D341Med (cell line): ENCODE measurements around the gene FAM162B.
"Not testable (repeated sequence)": the region's sequence is repeated elsewhere in the genome, so short reads cannot be mapped to it uniquely, and the experiment has no call there.

Source experiments
- DNase-seq: peaks from one replicate; pipeline ENCODE4 v3.0.0; 2012; ENCODE audit warnings: low spot score

The FAM162B gene

DNA sequence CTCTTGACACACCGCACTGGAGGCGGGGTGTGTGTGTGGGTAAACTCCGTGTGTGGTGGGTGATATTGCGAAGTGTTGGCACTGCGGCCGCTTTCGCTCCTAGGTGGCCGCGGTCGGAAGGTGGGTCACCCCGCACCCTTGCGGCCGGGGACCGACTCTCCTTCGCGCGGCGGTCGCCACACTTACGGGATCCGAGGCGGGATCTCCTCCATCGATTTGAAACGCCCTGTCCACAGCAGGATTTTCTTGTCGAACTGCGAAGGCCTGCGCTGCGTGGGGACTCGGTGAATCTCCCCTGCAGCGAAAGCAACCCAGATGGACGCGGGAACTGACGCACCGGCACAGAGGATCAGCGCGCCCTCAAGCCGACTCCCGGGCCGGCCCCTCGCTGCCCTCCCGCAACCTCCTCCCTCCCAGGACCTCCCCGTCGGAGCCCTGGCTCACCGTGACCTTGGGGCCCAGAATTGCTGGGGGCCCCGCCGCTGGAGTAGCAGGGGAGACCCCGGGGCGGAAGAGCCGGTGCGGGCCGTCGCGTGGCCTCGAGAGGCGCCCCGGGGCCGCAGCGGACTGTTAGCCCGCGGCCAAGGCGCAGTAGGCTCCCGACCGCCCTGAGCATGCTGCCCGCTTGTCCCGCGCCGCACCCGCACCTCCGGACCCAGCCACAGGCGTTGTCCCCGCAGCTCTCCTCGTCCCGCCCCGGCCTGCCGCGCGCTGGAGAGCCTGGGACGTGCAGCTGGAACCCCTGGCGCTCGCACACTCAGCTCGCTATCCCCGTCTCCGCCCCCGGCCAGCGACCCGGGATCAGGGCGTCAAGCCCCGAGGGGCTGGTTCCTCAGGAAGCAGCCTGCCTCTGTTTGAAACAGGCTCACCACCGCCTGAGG is at the start of gene FAM162B:
TSS of gene FAM162B (minus strand) at position 759 of the 881 bp plus-strand sequence. CDS start at position 616, 143 bp downstream.
- DNase-seq = peak; percentile 55

DNA sequence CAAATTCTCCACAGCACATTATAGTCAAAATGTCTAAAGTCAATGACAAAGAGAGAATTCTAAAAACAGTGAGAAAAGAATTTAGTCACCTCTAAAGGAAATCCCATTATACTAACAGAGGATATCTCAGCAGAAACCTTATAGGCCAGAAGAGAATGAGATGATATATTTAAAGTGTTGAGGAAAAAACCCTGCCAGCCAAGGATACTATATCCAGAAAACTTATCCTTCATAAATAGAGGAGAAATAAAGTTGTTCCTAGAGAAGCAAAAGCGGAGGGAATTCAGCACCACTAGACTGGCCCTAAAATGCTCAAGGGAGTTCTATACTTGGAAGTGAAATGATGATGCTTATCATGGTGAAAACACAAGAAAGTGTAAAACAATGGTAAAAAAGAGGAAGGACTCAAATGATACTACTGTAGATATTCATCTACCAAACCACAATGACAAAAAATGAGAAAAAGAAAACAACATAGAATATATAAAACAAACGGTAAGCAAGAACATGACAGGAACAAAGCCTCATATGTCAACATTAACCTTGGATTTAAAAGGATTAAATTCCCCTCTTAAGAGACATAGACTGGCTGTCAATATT is 46.6 kb upstream of the FAM162B start:
- no peak for DNase-seq

DNA sequence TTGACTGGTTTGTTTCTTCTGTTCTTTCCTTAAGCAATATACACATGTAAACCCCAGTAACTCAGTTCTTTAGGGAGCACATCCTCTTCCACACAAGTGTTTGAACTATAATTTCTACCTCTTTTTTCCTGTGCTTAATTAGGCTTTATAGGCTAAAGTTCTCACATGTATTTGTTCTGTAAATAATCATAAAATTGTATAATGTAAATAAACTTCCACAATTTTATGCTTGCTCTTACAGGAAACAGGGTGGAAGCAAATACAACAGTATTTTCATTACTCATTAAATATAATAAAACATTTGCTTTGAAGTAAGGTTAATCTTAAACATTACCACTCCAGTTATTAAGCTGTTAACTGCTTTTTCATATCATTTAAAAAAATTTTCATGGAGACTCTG is 36.5 kb upstream of the FAM162B start:
- no peak for DNase-seq

DNA sequence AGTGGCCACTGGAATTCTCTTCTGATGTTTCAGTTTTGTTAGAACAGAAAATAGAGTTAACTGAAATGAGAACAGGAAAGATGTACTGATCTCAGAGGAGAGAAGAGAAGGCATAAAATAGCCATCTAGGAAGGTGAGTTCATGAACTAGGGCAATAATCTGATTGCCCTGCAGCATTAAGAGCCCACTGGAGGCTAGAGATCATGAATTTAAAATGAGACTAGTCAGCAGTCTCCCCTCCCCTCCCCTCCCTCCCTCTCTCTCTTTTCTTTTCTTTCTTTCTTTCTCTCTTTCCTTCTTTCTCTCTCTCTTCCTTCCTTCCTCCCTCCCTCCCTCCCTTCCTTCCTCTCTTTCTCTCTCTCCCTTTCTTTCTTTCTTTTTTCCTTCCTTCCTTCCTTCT is 34.4 kb upstream of the FAM162B start:
- no peak for DNase-seq

DNA sequence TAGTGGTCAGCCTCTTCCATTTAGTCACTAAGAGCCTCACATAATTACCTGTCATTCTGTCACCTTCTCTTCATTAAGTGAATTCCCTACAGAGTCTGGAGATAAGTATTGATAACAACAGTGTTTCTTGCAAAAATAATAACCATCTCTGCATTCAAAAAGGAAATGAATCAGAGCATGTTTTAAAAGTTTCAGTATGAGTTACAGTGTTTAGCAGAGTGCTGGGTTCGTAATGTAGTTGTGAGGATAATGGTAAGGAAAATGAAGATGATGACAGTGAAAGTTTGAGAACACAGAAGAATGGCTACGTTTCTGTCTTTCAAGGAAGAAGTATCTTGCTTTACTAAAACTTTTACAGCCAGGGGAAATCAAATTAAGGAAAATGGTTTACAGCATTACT is 32.1 kb upstream of the FAM162B start:
- DNase-seq = no peak

- no peak for DNase-seq
Observed at GRCh38 chr6:116793224-116793623, 27.7 kb upstream of the FAM162B start.

DNA sequence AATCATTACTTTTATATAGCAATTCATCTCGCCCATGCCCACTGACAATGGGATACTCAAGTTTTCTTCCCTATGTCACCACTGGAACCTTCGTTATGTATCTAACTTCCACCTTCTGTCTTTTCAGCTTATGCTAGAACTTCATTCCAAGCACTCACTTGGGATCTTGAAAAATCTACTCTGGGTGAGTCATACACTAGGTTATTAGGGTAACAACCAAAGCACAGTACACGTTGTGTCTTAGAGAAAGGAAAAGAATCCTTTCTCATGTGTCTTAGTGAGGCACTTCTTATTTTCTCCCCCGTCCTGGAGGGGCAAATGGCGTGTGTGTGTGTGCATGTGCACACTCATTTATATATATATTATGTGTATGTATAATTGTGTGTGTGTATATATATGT is 18.3 kb upstream of the FAM162B start:
- DNase-seq = no peak

DNA sequence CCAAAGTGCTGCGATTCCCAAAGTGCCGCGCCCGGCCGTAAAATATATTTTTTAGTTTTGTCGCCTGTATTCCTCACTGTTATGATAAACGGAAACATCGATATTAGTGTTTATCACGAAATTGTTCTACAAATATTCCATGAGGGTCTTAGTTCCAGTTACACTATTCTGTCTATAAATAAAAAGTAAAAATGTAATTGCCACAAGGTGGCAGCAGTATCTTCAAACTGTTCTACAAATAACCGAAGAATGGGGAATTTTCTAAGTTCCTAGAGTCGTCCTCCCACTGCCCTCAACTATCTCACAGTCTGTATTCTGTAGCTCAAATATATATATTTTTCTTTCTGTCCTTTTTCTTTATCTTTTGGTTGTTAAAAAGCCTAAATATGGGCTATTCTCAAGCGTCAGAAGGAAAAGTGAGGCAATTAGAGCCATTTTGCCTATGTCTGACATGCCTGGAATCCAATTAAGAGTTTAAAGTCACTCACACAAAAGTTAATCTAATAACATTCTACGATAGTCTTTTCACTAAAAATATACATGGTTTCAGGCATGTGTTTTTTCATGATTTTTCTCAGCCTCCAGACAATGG is 14.2 kb upstream of the FAM162B start:
- DNase-seq = peak; percentile 31

DNA sequence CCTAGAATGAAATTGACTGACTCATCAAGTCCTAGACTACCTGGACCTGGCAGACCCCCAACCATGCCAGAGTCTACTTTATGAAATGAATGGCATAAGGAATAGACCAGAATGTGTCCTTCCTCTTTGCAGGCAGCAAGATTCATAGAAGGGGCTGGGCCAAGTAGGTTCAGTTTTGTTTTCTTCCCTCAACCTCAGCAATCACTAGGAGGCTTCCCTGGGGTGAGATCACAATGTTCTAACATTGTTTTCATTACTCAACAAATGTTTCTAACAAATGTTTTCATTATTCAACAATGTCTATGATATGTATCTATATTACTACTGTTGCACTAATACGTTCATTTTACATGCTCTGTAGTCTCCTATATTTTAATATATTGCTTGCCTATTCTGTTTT is 8.4 kb upstream of the FAM162B start:
- DNase-seq = no peak

- DNase-seq = no peak
Observed at GRCh38 chr6:116772450-116772849, 6.9 kb upstream of the FAM162B start.

- DNase-seq = no peak
Observed at GRCh38 chr6:116767715-116768114, 2.2 kb upstream of the FAM162B start.

DNA sequence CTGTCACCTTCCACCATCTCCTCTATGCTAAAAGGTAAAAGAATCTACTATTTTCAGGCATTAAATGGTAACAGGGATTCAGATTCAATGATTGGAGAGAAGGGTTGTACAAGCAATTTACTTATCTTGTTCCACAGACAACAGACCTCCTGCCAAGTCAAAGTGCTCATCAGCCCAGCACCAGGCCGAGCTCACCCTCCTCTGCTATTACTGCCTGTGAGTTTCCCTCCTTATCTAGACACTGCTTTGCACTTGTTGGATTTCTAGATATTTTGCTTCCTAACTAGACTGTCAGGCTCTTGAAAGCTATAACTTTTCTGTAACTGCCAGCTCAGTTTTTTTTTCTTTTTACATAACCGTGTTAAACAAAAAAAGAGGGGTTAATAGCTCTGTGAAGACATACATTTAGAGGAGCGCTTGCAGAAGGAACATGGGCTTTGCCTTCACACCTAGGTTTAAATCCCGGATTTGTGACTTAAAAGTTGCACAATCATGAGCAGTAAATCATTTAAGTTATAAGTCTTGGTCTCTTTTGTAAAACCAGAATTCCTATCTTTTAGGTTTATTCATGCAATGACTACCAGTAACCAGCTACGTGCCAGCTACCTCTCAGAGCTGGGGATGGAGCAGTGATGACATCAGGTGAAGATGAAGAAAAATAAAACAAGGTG is 1.1 kb upstream of the FAM162B start:
- no peak for DNase-seq

GRCh38 chr6:116764629-116764960 is 924 bp downstream of the FAM162B start:
- DNase-seq = peak; percentile 18

GRCh38 chr6:116763906-116764628 is 1.5 kb downstream of the FAM162B start:
- no peak for DNase-seq

- no peak for DNase-seq
Observed at GRCh38 chr6:116763048-116763447, 2.5 kb downstream of the FAM162B start.

DNA sequence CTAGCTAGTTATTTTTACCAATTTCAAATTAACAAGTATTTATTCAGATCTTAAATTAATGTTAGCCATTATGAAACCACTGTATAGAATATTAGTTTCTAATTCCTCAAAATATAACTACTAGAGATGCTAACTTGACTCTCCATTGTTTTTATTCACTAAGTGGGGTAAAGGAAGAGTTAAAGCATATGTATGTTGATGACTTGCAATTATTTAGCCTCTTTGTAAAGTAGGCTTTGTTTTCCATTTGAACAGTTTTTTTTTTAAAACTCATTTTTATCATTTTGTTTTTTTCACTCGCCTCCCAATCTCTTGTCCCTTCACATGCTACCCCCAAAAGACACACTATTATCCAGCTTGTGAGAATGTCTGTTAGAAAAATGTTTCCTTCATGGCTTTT is 3.3 kb downstream of the FAM162B start:
- no peak for DNase-seq

- DNase-seq = no peak
Observed at GRCh38 chr6:116761779-116762178, 3.7 kb downstream of the FAM162B start.

DNA sequence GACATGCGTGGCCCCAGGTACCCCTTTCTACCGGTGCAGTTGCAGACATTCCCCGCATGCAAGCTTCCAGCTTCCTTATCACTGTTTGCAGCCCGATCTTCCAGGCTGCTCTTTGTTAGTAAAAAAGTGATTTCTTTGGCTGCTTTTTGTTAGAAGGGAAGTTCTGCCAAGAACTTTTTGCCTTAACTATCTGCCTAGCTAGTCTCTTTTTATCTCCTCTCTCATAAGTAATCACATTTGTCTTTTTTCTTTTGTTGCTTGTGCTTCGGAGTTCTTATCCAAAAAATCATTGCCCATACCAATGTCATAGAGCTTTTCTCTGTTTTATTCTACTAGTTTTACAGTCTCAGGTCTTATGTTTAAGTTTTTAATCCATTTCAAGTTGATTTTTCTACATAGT is 20.3 kb downstream of the FAM162B start:
- DNase-seq = no peak

DNA sequence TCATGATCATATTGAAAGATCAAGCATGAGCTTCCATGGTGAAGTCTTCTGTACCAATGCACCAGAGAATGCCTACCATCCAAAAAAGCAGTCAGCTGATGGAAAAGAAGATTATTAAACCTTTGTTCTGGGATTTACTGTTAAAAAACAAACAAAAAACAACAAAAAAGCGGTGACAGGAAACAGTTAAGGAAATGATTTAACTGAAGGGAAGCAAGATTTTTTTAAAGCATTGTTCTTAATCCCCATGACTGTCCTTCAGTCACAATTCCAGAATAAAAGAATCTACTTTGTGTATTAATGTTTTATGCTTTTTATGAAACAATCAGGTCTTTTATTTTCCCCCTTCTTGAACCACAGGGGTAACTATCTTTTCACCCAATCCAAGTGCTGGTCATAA is 23.9 kb downstream of the FAM162B start:
- DNase-seq = no peak

DNA sequence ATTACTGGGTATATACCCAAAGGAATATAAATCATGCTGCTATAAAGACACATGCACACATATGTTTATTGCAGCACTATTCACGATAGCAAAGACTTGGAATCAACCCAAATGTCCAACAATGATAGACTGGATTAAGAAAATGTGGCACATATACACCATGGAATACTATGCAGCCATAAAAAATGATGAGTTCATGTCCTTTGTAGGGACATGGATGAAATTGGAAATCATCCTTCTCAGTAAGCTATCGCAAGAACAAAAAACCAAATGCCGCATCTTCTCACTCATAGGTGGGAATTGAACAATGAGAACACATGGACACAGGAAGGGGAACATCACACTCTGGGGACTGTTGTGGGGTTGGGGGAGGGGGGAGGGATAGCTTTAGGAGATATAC is 25.0 kb downstream of the FAM162B start:
- DNase-seq = not testable (repeated sequence)

DNA sequence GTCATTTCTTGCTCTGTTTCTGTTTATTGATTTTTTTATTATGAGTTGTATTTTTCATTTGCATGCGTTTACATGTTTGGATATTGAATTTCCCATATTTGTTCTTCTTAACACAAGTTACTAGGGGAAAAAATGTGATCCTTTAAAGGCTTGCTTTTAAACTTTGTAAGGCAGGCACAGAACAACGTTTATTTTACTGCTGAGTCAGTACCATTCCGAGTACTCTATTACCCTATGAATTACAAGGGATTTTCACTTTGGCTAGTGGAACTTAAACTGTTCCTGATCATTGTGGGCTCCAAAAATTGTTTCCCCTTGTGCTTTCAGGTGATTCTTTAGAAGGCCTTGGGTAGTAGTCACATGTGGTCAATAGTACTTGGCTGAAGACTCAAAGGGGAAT is 28.5 kb downstream of the FAM162B start:
- DNase-seq = no peak

- no peak for DNase-seq
Observed at GRCh38 chr6:116730513-116730912, 35.0 kb downstream of the FAM162B start.
